HCT116 (cell line): Measurements from ENCODE around the gene SCN2B. TPM values are rescaled to one million over a fixed set of nuclear protein-coding genes. Genes with fewer than 3 reads are reported as not detected.

Experiments
- ATAC-seq: fragments of 200-7000 bp; cut with Tn5 transposase; 2 replicates; pipeline ENCODE4 v1.9.1; 2020; ENCODE audit warnings: mild to moderate bottlenecking, moderate library complexity
- BruUV-seq: library from RNA; stranded (reverse); fragments of 400-500 nt; replicated peaks from 2 replicates; lab custom pipeline; 2021; lab: Mats Ljungman, UMichigan
- CTCF ChIA-PET: fragments of 300-600 bp; sonication (Branson Sonifier 250); formaldehyde crosslinking; loops from one replicate; lab custom pipeline; 2021; ENCODE audit warnings: antibody characterized with exemption; lab: Charles Lee
- POLR2A ChIA-PET: fragments of 300-600, 350-600 bp; sonication (Branson Sonifier 250); formaldehyde crosslinking; loops from one replicate; lab custom pipeline; 2021; ENCODE audit warnings: antibody characterized with exemption; lab: Charles Lee
- RAD21 ChIA-PET, 2 experiments: fragments of 300-600 bp; sonication (Branson Sonifier 250); formaldehyde crosslinking; loops; one replicate each; lab custom pipeline; 2023; ENCODE audit warnings: low total read pairs in 2 of 2; ENCODE audit not compliant: uncharacterized antibody in 2 of 2, unreplicated experiment in 2 of 2, low non-redundant PET in 1 of 2; lab: Charles Lee
- DNase-seq: peaks from one replicate; pipeline ENCODE4 v3.0.0-alpha.2; 2010; ENCODE audit warnings: low read depth, low spot score
- H2AFZ ChIP-seq: fragments of 200-600 bp; shearing (Covaris generic), sonication (generic); 2 replicates; pipeline ENCODE4 v1.6.1; 2017; ENCODE audit warnings: low read depth, mixed run types, mixed read lengths, antibody characterized with exemption, low read length; ENCODE audit not compliant: poor library complexity, severe bottlenecking
- H3K27ac ChIP-seq: 2 replicates; pipeline ENCODE4 v1.5.1; 2012; ENCODE audit warnings: low read depth, low read length
- H3K27me3 ChIP-seq: fragments of 200-600 bp; sonication (generic); 2 replicates; pipeline ENCODE4 v1.6.1; 2016; ENCODE audit warnings: mixed run types, low read length, mixed read lengths; ENCODE audit not compliant: insufficient read depth
- H3K36me3 ChIP-seq, 2 experiments: fragments of 200-500 bp in 1 of 2; fragments of 200-600 bp in 1 of 2; sonication (Bioruptor generic) in 1 of 2; sonication (generic) in 1 of 2; 2 replicates each; pipeline versions ENCODE4 v1.5.1 to v1.6.1; 2014 to 2016; ENCODE audit warnings: low read length in 2 of 2, inconsistent platforms in 1 of 2, mixed read lengths in 1 of 2, mixed run types in 1 of 2; ENCODE audit not compliant: insufficient read depth in 2 of 2, control insufficient read depth in 1 of 2
- H3K4me1 ChIP-seq, 2 experiments: fragments of 200-600 bp in 1 of 2; sonication (generic) in 1 of 2; 2 replicates each; pipeline versions ENCODE4 v1.5.1 to v1.6.1; 2012 to 2017; ENCODE audit warnings: low read length in 2 of 2, inconsistent platforms in 1 of 2, mild to moderate bottlenecking in 1 of 2, mixed read lengths in 1 of 2, mixed run types in 1 of 2, moderate library complexity in 1 of 2; ENCODE audit not compliant: insufficient read depth in 2 of 2, control insufficient read depth in 1 of 2
- H3K4me2 ChIP-seq: fragments of 200-600 bp; sonication (generic); 2 replicates; pipeline ENCODE4 v1.6.1; 2017; ENCODE audit warnings: mixed run types, low read length, mixed read lengths
- H3K4me3 ChIP-seq, 2 experiments: fragments of 200-600 bp in 1 of 2; sonication (generic) in 1 of 2; replicated peaks in 1 of 2; 2 replicates each; pipeline ENCODE4 v1.5.1; 2011 to 2016; ENCODE audit warnings: low read length in 2 of 2, control low read depth in 1 of 2, low read depth in 1 of 2, mild to moderate bottlenecking in 1 of 2, mixed read lengths in 1 of 2, mixed run types in 1 of 2
- H3K79me2 ChIP-seq: fragments of 200-600 bp; sonication (generic); 2 replicates; pipeline ENCODE4 v1.6.1; 2017; ENCODE audit warnings: mild to moderate bottlenecking, mixed run types, low read length, moderate library complexity, mixed read lengths; ENCODE audit not compliant: insufficient read depth
- H3K9ac ChIP-seq: fragments of 200-600 bp; sonication (generic); 2 replicates; pipeline ENCODE4 v1.6.1; 2016; ENCODE audit warnings: low read length, mixed read lengths
- H3K9me2 ChIP-seq: fragments of 200-600 bp; sonication (generic), shearing (Covaris generic); 2 replicates; pipeline ENCODE4 v1.6.1; 2017; ENCODE audit warnings: mixed run types, mild to moderate bottlenecking, moderate library complexity; ENCODE audit not compliant: insufficient read depth
- H3K9me3 ChIP-seq, 2 experiments: fragments of 200-500 bp in 1 of 2; fragments of 200-600 bp in 1 of 2; sonication (Bioruptor generic) in 1 of 2; sonication (generic) in 1 of 2; 2 replicates each; pipeline ENCODE4 v1.6.1; 2014 to 2017; ENCODE audit warnings: low read length in 2 of 2, mixed read lengths in 2 of 2, inconsistent platforms in 1 of 2, low read depth in 1 of 2, mild to moderate bottlenecking in 1 of 2, mixed run types in 1 of 2, moderate library complexity in 1 of 2; ENCODE audit not compliant: control insufficient read depth in 1 of 2, insufficient read depth in 1 of 2
- H4K20me1 ChIP-seq: fragments of 200-600 bp; sonication (generic), shearing (Covaris generic); 2 replicates; pipeline ENCODE4 v1.6.1; 2017; ENCODE audit warnings: mixed run types, mild to moderate bottlenecking, moderate library complexity; ENCODE audit not compliant: insufficient read depth
- CBX3 ChIP-seq: IDR thresholded peaks from 2 replicates; pipeline ENCODE4 v1.6.1; 2012; ENCODE audit warnings: low read depth
- EGR1 ChIP-seq: IDR thresholded peaks from 2 replicates; pipeline ENCODE4 v1.6.1; 2012; ENCODE audit warnings: low read depth
- EZH2 ChIP-seq: fragments of 200-600 bp; sonication (generic); IDR thresholded peaks from 2 replicates; pipeline ENCODE4 v1.6.1; 2017; ENCODE audit warnings: antibody characterized with exemption, mixed run types
- JUND ChIP-seq: IDR thresholded peaks from 2 replicates; pipeline ENCODE4 v1.6.1; 2012
- POLR2AphosphoS5 ChIP-seq: IDR thresholded peaks from 2 replicates; pipeline ENCODE4 v1.6.1; 2011; ENCODE audit warnings: mild to moderate bottlenecking, low read depth, low read length, moderate library complexity
- SIN3A ChIP-seq: IDR thresholded peaks from 2 replicates; pipeline ENCODE4 v1.6.1; 2012; ENCODE audit warnings: low read depth
- SRF ChIP-seq: IDR thresholded peaks from 2 replicates; pipeline ENCODE4 v1.6.1; 2012; ENCODE audit warnings: low read depth
- TCF7L2 ChIP-seq: IDR thresholded peaks from 2 replicates; pipeline ENCODE4 v1.7.0; 2011; ENCODE audit warnings: borderline replicate concordance, inconsistent platforms; ENCODE audit not compliant: insufficient read depth, insufficient read length; ENCODE audit errors: extremely low read depth
- intact Hi-C: fragments of 100-400 bp; cut with micrococcal nuclease; formaldehyde crosslinking; loops from 2 replicates; pipeline ENCODE4 v1.10.0; 2022
- total RNA-seq: library from RNA; stranded (reverse); gene quantifications from one replicate; pipeline ENCODE4 v1.2.1, GENCODE V29; 2021; ENCODE audit not compliant: unreplicated experiment
- TF ChIP-seq, protein P1 (sequence below): IDR thresholded peaks from 2 replicates; pipeline ENCODE4 v1.6.1; 2012; ENCODE audit warnings: low read depth
- TF ChIP-seq, protein P2 (sequence below): IDR thresholded peaks from 2 replicates; pipeline ENCODE4 v1.6.1; 2012

Gene SCN2B
- total RNA-seq, 1 experiment from 2014 or later: not detected

DNA sequence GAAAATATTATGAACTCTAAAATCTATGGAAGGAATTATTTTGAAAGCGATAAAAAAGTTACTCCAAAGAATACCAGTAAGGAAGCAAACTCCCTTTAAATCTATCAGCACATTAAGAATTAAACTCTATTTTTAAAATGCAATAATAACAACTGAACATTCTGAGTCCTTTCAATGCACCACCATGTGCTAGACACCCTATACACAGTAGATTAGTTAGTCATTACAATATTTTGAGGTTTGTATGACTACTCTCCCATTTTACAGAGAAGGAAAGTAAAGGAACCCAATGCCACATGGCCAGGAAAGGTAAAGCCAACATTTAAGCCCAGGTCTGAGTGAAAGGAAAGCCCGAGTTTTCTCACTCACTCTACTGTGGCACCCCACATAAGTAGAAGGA, 30.6 kb upstream of the SCN2B start:
- H3K4me1 ChIP-seq: no peaks in the 10 kb centered on the region
- RAD21 ChIA-PET: no interaction called here

DNA sequence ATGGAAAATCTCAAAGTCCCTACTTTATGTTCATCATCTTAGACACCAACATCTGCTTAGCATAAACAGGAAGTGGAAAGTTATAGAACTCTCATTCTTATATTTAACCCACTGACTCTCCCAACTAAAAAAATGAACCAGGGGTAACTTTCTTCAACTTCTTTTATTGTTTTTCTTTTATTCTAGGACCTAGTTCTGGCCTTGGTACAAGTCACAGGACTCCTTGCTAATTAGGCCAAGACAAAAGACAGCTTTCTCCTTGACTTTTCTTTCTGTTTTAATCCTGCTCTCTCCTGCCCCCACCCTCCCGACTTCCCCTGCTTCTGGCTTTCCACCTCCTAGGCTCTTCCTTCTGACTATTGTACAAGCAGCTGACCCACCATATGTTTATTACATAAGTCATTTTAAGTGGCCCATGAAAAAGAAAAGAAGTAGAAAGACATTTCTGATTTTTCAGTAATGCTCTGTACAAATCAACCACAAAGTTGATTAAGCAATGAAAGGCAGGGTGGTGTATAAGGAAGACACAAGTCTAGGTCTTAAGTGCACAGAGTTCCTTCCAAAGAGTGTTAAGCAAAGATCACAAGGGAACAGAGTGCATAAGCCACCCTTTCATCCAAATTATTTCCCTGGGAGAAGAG, 30.1 kb upstream of the SCN2B start:
- TF ChIP-seq, protein P1, sequence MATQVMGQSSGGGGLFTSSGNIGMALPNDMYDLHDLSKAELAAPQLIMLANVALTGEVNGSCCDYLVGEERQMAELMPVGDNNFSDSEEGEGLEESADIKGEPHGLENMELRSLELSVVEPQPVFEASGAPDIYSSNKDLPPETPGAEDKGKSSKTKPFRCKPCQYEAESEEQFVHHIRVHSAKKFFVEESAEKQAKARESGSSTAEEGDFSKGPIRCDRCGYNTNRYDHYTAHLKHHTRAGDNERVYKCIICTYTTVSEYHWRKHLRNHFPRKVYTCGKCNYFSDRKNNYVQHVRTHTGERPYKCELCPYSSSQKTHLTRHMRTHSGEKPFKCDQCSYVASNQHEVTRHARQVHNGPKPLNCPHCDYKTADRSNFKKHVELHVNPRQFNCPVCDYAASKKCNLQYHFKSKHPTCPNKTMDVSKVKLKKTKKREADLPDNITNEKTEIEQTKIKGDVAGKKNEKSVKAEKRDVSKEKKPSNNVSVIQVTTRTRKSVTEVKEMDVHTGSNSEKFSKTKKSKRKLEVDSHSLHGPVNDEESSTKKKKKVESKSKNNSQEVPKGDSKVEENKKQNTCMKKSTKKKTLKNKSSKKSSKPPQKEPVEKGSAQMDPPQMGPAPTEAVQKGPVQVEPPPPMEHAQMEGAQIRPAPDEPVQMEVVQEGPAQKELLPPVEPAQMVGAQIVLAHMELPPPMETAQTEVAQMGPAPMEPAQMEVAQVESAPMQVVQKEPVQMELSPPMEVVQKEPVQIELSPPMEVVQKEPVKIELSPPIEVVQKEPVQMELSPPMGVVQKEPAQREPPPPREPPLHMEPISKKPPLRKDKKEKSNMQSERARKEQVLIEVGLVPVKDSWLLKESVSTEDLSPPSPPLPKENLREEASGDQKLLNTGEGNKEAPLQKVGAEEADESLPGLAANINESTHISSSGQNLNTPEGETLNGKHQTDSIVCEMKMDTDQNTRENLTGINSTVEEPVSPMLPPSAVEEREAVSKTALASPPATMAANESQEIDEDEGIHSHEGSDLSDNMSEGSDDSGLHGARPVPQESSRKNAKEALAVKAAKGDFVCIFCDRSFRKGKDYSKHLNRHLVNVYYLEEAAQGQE: no peak
- Histone ChIP-seq H3K9me2 (no peaks in the 10 kb centered on the region), H3K4me3 (no peak overlapping the region), H3K9me3 (no peaks in the 10 kb centered on the region), H4K20me1 (no peaks in the 10 kb centered on the region), H3K36me3 (no peaks in the 10 kb centered on the region), H3K4me1 (no peaks in the 10 kb centered on the region), H3K27ac (no peak overlapping the region), H3K79me2 (no peaks in the 10 kb centered on the region), H3K27me3 (no peaks in the 10 kb centered on the region), H3K4me2 (no peak overlapping the region), H2AFZ (no peak overlapping the region), H3K9ac (no peak overlapping the region)
- intact Hi-C loops: no loop called here
- RAD21 ChIA-PET: no interaction called here
- ATAC-seq (no peak), DNase-seq (no peak)
- BruUV-seq: no TSS peak
- POLR2A ChIA-PET: no interaction called here
- CTCF ChIA-PET: interaction anchor here (0.9 kb wide), 1 partner anchor 8 kb away, joined by 5 read pairs; no protein-coding TSS in a partner anchor

More for the DNA sequence above, 30.6 kb upstream of the SCN2B start:
- Histone ChIP-seq H3K9ac (no peak overlapping the region), H3K27ac (no peak overlapping the region)
- CTCF ChIA-PET: interaction anchor here (0.5 to 0.9 kb wide), 2 partner anchors 9 to 229 kb away, joined by 3 to 5 read pairs; partner anchors contain the start of gene KMT2A
- TF ChIP-seq SRF (no peak), EGR1 (no peak), SIN3A (no peak), EZH2 (no peak), JUND (no peak), CBX3 (no peak), TCF7L2 (no peak), POLR2AphosphoS5 (no peak)
- TF ChIP-seq, protein P2, sequence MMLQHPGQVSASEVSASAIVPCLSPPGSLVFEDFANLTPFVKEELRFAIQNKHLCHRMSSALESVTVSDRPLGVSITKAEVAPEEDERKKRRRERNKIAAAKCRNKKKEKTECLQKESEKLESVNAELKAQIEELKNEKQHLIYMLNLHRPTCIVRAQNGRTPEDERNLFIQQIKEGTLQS: no peak
- TF ChIP-seq, all 23 proteins: peak for 0
- Histone ChIP-seq H4K20me1 (no peaks in the 10 kb centered on the region), H2AFZ (no peak overlapping the region), H3K79me2 (no peaks in the 10 kb centered on the region), H3K9me2 (no peaks in the 10 kb centered on the region), H3K4me2 (no peak overlapping the region), H3K4me3 (no peak overlapping the region), H3K27me3 (no peaks in the 10 kb centered on the region), H3K36me3 (no peaks in the 10 kb centered on the region), H3K9me3 (no peaks in the 10 kb centered on the region)
- BruUV-seq: no TSS peak
- DNase-seq: no peak
- POLR2A ChIA-PET: no interaction called here
- intact Hi-C loops: no loop called here
- no peak for ATAC-seq
